ENCODE measurements around the gene MYH9.

The MYH9 gene

GRCh38 chr22:36381513-36382128, 6.1 kb downstream of the MYH9 start:
- FAIRE-seq (no peak), DNase-seq (ENCODE audit: insufficient read length, low spot score) (no peak)
- TF ChIP-seq, protein P1, sequence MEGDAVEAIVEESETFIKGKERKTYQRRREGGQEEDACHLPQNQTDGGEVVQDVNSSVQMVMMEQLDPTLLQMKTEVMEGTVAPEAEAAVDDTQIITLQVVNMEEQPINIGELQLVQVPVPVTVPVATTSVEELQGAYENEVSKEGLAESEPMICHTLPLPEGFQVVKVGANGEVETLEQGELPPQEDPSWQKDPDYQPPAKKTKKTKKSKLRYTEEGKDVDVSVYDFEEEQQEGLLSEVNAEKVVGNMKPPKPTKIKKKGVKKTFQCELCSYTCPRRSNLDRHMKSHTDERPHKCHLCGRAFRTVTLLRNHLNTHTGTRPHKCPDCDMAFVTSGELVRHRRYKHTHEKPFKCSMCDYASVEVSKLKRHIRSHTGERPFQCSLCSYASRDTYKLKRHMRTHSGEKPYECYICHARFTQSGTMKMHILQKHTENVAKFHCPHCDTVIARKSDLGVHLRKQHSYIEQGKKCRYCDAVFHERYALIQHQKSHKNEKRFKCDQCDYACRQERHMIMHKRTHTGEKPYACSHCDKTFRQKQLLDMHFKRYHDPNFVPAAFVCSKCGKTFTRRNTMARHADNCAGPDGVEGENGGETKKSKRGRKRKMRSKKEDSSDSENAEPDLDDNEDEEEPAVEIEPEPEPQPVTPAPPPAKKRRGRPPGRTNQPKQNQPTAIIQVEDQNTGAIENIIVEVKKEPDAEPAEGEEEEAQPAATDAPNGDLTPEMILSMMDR (IDR thresholded peaks at IDR 0.05; ENCODE audit: insufficient read depth, missing control alignments) = no peak

- TF ChIP-seq, protein P1 (IDR thresholded peaks at IDR 0.05; ENCODE audit: insufficient read depth, missing control alignments) = no peak
- no peak for DNase-seq (ENCODE audit: insufficient read length, low spot score)
- FAIRE-seq = no peak
These were observed 8.0 kb downstream of the MYH9 start for GRCh38 chr22:36379593-36380361.

DNA sequence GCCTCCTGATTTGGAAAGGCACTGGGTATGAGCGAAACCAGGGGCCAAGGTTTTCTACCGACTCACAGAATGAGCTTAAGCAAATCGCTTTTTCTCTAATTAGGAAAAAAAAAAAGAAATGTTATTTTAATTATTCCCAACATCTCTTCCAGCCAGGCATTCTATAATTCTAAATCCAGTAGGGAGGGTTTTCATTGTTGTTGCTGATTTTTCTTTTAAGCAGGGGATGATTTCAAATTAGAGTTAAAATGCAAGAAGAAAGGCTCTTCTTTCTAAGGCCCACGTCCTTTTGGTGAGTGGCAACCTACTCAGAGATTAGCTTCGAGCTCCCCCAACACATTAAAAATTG, 8.9 kb downstream of the MYH9 start:
- TF ChIP-seq, protein P1 (IDR thresholded peaks at IDR 0.05; ENCODE audit: insufficient read depth, missing control alignments) = no peak
- FAIRE-seq = no peak

DNA sequence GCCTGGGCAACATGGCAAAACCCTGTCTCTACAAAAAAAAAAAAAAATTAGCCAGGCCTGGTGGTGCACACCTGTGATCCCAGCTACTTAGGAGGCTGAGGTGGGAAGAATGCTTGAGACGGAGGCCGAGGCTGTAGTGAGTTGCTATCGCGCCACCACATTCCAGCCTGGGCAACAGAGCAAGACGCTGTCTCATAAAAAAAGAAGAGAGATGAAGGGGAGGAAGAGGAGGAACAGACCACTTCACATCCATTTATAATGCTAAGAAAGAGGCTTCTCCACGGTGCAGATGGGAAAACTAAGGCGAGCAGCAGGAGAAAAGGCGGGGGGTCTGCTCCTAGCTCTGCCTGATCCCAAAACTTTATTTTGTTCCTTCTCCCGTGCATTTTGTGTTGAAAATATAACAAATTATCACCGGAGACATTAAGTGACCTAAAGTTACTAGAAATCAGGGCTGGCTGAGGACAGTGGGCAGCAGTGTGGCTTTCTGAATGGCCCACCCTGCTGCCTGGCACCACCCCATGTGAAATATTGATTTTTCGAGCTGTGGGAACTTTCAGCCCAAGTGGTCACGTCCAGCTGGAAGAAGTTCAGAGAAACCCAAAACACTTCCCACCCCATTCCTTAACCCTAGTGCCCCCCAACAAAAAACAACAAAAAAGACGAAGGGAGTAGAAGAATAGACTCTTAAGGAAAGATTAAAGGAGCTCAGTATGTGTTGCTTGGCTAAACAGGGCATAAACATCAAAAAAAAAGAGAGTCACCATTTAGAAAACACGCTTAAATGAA, 9.5 kb downstream of the MYH9 start:
- TF ChIP-seq, protein P1 (IDR thresholded peaks at IDR 0.05; ENCODE audit: insufficient read depth, missing control alignments) = no peak
- no peak for DNase-seq (ENCODE audit: insufficient read length, low spot score)
- FAIRE-seq = no peak

More for the DNA sequence above, 8.9 kb downstream of the MYH9 start:
- DNase-seq (ENCODE audit: insufficient read length, low spot score) = no peak

- FAIRE-seq (no peak), DNase-seq (ENCODE audit: insufficient read length, low spot score) (no peak)
- TF ChIP-seq, protein P1 (IDR thresholded peaks at IDR 0.05; ENCODE audit: insufficient read depth, missing control alignments) = no peak
These were observed 10.6 kb downstream of the MYH9 start for GRCh38 chr22:36377022-36377631.

GRCh38 chr22:36376265-36376664, 11.5 kb downstream of the MYH9 start:
- FAIRE-seq = no peak

More at GRCh38 chr22:36376265-36376664, 11.5 kb downstream of the MYH9 start:
- TF ChIP-seq, protein P1 (IDR thresholded peaks at IDR 0.05; ENCODE audit: insufficient read depth, missing control alignments) = no peak
- DNase-seq (ENCODE audit: insufficient read length, low spot score) = no peak
